GM12801 (cell line): ENCODE results near the gene UBFD1.

Experiments
- TF ChIP-seq, protein P1 (sequence below): IDR thresholded peaks from one replicate; pipeline ENCODE4 v1.5.1; 2011; ENCODE audit warnings: control low read depth; ENCODE audit not compliant: insufficient read length; ENCODE audit errors: extremely low read depth

UBFD1 gene

GRCh38 chr16:23584186-23585076 lies 26.9 kb downstream of the UBFD1 start:
- TF ChIP-seq, protein P1, sequence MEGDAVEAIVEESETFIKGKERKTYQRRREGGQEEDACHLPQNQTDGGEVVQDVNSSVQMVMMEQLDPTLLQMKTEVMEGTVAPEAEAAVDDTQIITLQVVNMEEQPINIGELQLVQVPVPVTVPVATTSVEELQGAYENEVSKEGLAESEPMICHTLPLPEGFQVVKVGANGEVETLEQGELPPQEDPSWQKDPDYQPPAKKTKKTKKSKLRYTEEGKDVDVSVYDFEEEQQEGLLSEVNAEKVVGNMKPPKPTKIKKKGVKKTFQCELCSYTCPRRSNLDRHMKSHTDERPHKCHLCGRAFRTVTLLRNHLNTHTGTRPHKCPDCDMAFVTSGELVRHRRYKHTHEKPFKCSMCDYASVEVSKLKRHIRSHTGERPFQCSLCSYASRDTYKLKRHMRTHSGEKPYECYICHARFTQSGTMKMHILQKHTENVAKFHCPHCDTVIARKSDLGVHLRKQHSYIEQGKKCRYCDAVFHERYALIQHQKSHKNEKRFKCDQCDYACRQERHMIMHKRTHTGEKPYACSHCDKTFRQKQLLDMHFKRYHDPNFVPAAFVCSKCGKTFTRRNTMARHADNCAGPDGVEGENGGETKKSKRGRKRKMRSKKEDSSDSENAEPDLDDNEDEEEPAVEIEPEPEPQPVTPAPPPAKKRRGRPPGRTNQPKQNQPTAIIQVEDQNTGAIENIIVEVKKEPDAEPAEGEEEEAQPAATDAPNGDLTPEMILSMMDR, result no peak

DNA sequence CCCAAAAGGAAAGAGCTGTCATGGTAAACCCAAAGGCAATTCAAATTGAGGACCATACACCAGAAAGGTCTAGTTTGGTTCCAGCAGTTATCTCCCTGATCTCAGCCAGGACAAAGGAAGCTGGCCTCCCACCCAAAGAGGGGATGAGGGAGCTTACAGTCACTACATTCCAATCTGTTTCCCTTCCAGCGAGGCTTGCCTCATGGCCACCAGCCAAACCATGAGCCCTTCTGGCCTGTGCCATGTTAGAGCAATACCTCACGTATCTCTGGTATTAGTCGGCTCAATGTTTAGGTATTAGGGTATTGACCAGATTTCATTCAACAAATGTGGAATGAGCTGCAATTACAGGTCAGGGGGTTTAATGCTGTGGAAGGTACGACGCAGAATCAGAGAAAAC lies 30.2 kb downstream of the UBFD1 start:
- TF ChIP-seq, protein P1, result no peak

- TF ChIP-seq, protein P1, result no peak
These were observed 32.7 kb downstream of the UBFD1 start for GRCh38 chr16:23590181-23590580.

DNA sequence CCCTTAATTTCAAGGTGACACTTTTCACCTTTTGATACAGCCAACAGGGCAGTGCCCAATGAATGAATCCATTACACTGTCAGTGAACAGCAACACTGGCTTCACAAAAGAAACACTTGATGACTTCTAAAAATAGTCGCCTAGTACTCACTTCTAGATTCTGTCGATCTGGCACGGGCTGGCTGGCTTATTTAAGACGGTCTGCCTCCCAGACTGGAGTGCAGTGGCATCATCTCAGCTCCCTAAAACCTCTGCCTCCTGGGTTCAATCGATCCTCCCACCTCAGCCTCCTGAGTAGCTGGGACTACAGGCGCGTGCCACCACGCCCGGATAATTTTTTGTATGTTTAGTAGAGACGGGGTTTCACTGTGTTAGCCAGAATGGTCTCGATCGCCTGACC lies 36.7 kb downstream of the UBFD1 start:
- TF ChIP-seq, protein P1, result no peak

DNA sequence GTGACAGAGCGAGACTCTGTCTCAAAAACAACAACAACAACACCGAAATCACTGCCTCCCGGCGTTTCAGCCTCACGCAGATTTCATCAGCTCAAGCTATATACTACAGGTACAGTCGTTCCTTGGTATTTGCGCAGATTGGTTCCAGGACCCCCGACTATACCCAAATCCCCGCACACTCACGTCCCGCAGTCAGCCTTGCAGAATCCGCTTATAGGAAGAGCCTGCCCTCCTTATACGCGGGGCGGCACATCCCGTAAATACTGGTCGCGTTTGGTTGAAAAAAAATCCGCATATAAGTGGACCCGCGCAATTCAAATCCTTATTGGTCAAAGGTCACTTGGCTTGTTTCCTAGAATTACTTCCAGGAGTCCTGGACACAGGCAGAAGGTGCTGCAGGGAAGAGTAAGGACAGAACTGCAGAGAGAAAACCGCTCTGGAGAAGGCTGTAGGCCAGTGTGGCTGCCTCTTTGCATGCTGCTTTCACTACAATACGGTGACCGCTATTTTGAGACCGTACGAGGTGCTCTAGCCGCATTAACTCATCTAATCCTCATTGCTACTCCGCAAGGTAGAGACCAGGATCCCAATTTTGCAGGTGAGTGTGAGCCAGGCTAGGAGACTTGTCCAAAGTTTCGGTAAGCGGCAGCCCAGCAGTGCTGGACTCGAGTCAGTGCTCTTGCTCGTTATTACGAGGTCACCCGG lies 37.9 kb downstream of the UBFD1 start:
- TF ChIP-seq, protein P1, result no peak

- TF ChIP-seq, protein P1, result no peak
These were observed 38.6 kb downstream of the UBFD1 start, which contains the start of gene NDUFAB1 for GRCh38 chr16:23595951-23596720. Gene NDUFAB1, minus strand, starts transcription at chr16:23596316. Its CDS starts 26 bp downstream, at chr16:23596290.
